NOMO-1 (cell line): Measurements from ENCODE around the gene LRRN4.
A peak's percentile ranks its signal among the peaks of the same experiment; 100 is the strongest.
"Not testable (repeated sequence)": the region's sequence is repeated elsewhere in the genome, so short reads cannot be mapped to it uniquely, and the experiment has no call there.

ENCODE experiments used
- DNase-seq, 2 experiments: peaks; one replicate each; lab custom pipeline; 2025; ENCODE audit not compliant: unreplicated experiment in 2 of 2; lab: John Stamatoyannopoulos, UW

The LRRN4 gene

DNA sequence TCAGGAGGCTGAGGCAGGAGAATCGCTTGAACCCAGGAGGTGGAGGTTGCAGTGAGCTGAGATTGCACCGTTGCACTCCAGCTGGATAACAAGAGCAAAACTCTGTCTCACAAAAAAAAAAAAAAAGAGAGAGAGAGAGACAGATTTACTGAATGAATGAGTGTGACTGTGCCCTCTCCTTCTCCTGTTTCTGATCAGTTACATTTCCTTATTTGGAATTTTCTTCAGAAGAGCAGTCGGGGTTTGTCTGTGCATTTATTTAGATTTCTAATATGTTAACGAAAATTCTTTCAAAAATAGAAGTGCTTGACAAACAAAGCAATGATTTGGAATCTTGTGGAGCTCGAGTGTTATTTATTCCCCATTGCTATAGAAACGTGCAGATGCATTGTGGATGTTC lies 6.4 kb upstream of the LRRN4 start:
- no peak for DNase-seq

DNA sequence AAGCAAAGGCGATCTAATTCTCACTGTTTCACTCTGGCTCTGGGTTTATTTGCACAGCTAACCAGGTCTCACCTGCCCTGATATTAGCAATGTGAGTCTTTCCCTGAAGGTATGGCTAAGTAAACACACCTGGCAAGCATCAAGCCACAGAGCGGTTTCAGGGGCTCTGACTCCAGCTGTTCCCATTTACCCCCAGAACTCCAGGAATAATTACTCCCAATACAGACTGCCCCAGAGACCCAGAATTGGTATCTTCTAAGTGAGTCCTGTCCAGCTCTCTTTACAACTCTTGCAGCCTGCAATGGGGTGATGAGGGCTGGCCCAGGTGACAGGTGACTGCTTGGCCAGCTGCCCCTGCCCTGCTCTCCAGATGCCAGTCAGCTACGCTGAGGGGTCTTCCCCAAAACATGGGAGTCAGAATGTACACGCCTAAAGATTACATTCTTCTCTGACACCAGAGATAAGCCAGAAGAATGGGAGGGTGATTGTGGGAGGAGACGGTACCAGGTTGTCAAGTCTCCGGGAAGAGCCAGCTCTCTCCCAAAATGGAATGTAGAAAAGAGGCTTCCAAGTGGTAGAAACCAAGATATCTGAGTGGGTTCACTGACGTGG lies 4.9 kb upstream of the LRRN4 start:
- DNase-seq = no peak

DNA sequence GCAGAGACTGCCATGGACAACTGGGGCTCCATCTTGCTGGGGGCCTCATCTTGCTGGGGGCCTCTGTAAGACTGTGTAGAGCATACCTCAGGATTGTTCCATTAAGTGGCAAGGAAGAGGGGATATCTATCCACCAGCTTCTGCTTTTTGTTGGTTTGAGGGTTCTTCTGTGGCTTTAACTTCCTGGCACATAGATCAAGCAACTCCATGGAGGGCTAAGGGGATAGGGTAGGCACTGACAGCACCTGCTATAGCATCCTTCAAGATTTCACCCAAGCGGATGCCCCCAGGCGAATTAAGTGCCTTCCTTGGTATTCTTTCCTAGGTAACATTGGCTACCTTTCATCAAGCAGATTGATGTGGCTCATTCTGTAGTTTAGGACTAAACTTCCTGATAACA lies 3.8 kb upstream of the LRRN4 start:
- DNase-seq = peak; percentile 11 to 23

DNA sequence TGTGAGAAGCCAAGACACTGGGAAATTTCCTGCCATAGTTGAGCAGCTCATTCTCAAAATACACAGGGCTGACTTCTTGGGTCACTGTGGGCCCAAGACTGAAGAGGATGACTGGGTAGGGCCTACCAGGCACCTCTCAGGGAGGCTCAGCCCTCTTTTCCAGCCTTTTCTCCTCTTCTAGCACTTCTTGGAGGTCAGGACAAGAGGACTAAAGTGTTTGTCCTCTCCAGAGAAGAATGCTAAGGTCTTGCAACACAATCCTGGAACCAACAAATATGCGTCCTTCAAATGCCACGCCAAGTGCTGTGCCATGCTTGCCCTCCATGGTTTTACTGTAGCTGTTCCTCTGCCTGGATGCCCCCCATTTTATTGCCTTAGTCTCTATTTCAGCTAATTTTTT lies 3.3 kb upstream of the LRRN4 start:
- no peak for DNase-seq

DNA sequence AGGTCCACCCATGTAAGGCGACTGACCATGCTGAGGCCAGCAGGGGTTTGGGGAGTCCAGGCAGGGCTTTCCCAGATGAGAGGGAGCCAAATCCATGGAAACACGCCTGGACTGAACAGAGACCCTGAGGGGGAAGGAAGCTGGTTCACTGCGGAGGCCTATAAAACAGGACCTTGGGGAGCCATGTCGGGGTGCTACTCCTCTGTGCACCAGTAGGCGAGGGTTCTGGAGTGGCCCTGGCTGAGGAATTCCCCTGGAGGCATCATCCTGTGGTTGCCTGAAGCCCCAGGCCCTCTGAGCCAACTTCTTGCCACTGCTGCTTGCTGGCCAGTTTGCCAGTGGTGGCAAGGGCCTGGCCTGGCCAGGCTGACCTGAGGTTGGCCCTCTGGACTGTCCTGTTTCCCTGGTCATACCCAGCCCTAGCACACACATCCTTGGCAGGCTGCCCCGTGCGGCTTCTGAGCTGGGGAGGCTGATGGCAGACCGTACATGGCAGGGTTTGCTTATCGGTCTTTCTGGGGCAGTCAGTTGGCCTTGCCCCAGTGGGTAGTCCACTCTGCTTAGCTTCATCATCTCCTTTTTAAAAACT lies 2.2 kb upstream of the LRRN4 start:
- DNase-seq = no peak

DNA sequence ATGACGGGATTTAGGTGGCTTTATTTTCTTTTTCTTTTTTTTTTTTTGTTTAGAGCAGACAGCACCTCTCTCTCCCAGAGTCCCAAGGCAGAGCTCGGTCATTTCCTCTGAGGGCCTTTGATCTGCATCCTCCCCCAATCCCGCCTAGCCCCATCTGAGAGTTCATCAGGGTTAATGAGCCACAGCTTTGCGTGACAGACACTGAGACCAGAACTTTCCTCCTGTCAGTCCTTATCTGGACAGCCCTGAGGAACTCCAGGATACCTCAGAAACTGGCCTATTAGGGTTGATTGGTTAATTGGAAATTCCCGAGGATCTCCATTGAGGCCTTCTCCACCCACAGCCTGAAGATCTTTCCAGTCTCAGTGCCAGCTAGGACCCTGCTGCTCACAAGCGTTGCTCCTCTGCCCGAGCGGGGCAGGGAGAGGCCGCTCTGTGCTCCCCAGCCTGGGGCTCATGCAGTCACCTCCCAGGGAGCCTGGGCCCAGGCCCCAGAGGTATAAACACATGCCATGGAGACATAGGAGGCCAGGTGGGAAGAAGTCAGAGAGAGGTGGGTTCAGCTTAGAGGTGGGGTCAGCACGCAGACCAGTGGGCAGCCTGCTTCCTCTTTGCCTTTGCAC lies 1.4 kb upstream of the LRRN4 start:
- DNase-seq = no peak

DNA sequence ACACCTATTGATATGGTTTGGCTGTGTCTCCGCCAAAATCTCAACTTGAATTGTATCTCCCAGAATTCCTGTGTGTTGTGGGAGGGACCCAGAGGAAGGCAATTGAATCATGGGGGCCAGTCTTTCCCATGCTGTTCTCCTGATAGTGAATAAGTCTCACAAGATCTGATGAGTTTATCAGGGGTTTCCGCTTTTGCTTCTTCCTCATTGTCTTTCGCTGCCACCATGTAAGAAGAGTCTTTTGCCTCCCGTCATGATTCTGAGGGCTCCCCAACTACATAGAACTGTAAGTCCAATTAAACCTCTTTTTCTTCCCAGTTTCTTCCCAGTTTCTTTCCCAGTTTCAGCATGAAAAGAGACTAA lies 810 bp upstream of the LRRN4 start:
- DNase-seq = not testable (repeated sequence)

DNA sequence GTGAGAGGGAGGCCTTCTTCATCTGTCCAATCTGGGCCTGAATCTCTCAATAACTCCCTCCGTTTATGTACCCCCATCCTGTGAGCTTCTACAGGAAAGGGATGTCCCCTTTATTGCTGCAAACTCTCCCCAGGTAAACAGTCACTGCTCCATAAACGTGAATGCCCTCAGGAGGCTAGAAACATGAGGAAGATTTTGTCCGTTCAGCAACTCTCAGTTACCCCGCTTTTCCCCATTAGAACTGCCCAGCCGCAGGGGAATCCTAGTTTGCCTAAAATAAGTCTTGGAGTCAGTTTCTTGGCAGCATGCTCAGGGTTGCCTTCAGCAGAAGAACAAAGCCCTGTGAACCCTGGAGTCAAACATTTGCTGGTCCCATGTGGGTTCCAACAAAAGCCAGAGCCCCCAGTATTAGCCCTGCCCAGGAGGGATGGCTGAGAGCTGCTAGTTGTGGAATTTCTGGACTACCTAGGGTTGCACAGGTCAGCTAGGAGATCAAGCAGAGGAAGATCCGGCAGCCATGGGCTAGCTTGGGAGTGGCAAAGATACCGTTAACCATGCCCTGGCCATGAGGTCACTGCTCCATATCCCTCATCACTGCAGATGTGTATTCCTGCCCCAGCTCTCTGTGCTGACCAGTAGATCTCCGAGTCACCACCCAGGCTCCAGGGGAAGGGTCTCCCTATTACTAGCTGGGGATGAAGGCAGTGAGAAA lies 640 bp downstream of the LRRN4 start:
- DNase-seq = no peak

DNA sequence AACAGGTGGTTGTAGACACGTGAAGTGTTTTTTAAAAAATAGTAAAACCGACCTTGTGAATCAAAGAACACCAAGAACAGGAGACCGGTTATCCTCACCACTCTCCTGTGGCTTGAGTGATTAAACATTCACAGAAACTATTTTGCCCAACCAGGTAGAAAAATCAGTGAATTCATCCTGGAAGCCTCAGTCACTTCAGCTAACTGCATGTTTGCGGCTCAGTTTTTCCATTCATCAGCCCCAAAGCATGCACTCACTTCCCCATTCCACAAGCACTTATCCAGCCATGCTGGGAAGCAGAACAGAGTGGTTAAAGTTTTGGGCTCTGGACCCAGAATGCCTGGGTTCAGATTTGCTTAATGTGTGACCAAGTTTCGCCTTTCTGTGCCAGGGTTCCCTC lies 2.4 kb downstream of the LRRN4 start:
- peak; percentile 12 to 25 for DNase-seq

DNA sequence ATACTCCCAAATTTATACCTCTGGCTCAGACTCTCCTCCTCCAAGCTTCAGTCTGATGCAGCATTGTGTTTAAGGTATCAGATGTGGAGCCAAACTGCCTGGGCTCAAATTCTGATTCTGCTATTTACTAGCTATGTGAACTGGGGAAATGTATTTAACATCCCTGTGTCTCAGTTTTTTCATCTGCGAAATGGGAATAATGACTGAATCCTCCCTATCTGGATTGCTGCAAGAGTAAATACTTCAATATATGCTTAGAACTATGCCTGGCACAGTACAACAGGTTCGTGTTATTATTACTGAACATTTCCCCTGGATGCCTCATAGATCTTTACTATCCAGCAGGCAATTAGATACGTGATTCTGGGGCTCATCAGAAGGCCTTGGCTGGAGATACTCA lies 5.5 kb downstream of the LRRN4 start:
- no peak for DNase-seq

DNA sequence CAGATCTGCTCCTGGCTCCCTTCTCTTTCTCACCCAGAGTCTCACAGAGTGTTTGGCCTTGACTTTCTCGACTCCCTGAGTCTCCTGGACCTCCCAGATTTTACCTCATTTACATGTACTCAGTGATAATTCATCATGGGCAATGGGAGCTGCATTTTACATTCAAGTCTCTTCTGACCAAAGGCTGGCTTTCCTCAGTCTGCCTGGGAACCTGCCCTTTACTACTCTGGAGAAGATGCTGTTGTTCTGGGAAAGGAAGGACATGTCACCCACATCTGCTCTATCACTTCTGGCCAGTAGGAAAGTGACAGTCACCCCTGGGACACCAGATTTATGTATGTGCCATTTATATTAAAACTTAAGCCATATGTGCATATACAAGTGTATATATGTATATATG lies 7.4 kb downstream of the LRRN4 start:
- no peak for DNase-seq

DNA sequence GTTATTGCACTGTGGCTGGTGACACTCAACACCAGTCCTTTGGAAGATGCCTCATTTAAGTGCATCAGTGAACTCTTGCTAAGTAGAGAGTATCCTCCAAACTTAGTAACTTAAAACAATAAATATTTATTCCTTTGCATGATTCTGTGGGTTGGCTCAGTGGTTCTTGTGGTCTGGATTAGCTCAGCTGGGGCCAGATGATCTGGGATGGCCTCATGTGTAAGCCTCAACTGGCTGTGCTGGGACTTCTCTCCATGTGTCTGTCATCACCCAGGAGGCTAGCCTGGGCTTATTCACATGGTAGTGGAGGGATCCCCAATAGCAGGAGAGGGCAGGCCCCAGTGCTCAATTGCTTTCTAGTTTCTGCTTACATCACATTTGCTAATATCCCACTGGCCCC lies 8.3 kb downstream of the LRRN4 start:
- no peak for DNase-seq

DNA sequence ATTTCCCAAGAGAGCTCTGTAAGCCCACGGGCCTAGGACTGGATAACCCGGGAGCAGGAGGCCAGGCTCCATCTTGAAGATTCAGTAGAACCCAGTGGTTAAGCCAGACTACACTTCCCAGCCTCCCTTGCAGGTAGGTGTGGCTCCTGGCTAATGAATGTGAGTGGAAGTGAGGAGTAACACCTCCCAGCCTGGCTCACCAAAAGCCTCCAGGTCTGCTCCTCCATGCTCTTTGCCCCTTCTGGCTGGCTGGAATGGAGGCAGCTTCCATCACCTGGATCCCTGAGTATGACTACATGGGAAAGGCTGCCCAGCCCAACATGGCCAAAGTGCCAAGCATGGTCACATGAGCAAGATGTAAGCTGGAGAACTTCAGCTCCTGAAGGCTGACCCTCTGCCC lies 9.7 kb downstream of the LRRN4 start:
- DNase-seq = no peak

DNA sequence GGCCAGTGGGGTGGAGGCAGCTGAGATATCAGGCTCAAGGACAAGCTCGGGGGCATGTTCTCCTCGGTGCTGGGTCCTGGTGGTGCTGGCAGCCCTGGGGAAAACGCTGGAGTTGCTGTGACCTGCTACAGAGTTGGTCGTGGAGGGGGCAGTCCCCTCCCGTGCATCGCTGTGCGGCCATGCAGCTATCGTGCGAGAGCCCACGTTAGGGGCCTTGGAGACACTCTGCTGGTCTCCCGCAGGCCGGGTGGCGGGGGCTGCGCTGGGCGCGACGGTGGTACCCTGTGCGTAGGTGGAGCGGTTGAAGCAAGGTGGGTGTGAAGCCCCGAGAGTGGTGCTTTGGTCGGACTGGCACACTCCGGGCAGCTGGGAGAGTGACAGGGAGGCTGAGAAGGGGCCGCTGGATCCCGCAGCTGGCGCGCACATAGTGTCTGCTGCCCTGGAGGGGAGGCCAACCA lies 12.0 kb downstream of the LRRN4 start:
- DNase-seq = no peak

DNA sequence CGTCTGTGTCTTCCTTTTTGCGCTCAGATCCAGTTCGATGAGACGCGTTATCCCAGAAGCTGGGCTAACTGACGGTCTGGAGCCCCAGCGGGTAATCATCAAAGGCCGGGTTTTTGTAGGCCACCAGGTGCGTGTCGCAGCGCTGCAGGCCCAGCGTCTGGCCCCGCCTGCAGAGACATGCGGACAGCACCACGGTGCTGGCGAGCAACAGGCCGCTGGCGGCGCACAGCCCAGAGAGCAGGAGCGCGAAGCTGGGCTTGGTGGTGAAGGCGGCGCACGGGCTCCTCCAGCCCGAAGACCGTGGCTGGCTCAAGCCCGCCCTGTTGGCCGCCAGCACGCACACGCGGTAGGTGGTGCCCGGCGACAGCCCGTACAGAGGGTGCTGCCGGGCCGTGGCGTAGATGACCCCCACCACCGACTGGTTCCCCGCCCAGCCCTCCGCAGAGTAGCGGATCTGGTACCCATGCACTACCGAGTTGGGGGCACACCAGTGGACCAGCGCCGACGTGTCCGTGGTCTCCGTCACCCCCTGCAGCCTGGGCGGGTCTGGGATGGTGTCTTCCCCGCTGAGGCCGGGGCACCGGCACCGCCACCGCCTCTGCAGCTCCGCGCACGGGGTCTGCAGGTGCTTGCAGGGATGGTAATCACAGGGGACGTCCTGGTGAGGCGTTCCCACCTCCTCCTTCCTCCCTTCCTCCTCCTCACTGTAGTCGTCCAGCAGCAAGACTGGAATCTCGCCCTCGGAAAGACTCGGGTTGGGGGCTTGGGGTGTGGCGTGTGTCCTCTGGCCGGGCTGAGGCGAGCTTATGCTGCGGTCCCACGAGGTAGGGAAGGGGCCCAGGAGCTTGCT lies 12.7 kb downstream of the LRRN4 start:
- DNase-seq = no peak

DNA sequence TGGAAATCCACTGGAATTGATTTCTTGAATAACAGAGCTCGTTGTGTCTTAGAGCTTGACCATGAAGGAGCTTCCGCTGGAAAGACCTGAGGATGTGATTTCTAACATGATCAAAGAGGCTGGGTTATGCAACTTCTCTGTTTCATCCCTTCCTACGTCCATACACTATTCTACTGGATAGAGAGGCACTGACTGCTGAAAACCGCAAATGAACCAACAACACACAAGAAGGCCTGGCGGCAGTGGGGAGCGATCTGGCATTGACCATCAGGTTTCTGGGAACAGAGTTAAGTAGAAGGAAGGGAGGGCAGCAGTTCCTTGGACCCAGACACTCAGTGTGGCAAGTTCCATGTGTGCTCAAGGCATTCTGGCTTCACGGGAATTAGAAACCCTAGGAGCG lies 13.3 kb downstream of the LRRN4 start:
- DNase-seq = no peak

DNA sequence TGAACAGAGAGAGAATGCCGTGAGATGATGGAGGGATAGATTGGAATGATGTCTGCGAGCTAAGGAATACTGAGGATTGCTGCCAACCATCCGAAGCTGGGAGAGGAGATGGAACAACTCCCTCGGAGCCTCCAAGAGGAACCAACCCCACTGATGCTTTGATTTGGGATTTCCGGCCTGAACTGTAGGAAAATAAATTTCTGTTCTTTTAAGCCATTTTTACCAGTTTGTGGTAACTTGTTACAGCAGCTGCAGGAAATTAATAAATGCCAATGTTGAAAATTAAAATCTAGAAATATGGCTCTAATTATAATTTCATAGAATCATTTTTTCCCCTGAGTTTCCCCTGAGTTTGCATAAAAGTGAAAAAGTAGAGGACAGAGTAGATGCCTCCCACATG lies 14.1 kb downstream of the LRRN4 start:
- DNase-seq = no peak

DNA sequence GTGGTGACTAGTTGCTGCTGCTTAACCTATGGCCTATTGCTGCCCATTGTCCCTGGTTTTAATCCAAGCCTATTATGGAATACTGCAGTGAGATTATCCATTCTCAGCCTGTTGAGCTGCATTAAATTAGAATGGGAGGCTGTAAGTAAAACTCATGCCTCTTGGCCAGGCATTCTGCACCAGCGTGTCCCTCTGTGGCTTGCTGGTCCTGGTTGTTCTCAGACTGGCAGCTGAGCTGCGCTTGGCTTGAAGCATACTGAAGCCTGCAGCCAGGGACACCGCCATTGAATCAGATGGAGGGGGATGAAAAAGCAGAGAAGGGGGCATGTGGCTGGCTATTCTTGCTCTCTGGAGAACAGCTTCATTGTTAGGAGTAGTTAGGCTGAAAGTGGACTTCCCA lies 15.6 kb downstream of the LRRN4 start:
- DNase-seq = no peak

DNA sequence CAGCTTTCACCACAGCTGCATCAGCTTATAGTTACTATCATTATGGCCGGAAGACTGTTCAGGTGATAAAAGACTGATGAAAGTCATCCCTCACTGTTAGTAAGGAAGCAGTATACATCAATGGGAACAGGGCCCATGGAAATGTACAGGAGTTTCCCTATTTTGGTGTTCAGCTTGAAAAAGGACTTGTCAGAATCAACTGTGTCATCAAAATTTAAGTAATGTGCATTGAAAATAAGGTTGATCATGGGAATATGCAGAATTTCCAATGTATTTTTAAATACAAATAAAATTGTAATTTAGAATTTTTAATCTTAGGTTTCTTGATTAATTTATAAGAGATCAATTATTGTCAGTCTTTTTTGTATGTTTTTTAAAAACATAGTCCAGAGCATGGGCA lies 16.8 kb downstream of the LRRN4 start:
- no peak for DNase-seq

DNA sequence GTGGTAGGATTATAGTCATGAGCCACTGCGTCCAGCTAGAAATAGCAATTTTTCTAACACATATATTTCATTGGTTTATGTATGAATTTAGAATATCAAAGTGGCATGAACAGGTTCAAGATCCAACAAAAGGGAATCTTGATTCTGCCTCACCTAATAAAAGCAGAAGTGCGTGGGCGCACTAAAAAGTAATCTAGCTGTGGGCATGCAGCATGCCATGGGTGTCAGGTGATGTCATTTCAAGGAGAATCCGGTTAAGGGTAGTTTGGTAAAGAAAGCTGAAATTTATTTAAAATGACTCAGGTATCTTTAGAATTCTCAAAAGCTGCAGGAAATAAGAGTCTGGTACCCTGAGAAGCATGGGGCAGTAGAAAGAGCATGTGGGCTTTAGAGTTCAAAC lies 17.6 kb downstream of the LRRN4 start:
- no peak for DNase-seq
